Amniotic stem cell (primary cell): ENCODE data around the gene ZFYVE27.

Experiments used
- DNase-seq: peaks from one replicate; lab custom pipeline; 2025; lab: John Stamatoyannopoulos, UW

The ZFYVE27 gene

DNA sequence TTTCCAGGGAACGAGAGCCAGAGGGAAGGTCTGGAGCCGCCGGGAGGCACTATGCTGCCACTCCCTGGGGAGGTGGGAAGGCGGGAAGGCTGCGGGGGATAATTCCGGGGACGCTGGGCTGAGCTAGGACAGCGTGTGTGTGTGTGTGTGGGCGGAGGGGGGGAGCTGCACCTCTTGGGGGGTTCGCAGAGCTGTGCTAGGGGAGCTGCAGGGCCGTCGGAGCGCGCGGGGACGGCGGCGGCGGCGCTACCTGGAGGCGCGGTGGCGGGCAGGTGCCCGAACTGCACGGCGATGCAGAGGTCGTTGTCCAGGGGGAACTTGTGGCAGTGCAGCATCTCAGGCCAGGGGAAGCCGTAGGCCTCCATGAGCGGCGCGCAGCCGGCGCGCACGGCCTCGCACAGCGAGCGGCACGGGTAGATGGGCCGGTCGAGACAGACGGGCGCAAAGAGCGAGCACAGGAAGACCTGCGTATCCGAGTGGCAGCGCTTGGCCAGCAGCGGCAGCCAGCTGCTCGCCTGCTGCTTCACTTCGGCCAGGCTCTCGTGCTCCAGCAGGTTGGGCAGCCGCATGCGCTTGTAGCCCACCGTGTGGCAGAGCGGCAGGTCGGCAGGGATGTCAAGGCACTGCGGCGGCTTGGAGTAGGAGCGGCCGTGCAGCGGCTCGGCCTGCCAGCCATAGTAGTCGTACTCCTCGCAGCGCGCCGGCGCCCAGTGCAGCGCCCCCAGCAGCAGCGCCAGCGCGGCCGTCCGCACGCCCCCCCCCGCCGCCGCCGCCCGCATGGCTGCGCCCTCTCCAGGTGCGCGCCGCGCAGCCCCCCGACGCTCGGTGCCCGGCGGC, 34.3 kb downstream of the ZFYVE27 start:
- DNase-seq, result no peak

DNA sequence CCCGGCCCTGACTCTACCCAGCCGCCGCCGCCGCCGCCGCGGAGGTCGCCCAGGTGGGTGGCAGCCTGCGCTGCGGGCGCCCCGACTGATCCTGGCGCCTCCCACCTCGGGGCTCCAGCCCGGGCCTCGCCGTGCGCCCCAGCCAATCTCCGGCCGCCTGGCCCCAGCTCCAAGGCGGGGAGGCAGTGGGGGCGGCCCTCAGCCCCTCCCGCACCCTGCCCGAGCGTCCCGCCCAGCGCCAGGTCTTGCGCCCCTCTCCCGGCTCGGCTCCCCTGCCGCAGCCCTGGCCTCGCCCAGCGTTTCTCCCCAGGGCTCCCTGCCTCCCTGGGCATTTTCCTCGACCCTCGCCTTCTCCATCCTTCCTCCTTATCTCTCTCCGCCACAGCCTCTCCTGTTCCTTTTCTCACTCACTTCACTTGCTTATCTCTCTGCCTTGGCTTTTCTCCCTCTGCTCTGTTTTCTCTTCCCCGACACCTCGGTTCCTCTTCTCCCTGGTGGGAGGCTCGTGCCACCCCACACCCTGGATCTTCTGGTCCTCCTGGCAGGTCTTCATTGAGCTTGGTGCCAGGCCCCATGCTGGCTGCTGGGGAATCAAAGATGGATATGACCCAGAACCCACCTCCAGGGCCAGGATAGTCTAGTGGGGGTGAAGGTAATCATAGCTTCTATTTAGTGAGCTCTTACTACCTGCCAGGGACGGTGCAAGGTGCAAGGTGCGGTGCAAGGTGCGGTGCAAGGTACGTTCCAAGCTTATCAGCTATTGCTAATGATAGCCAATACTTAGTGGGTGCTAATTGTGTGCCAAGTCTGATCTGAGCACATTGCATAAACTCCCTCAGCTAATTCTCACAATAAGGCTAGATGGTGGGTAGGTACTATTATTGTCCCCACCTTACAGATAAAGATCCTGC, 35.2 kb downstream of the ZFYVE27 start, which contains the start of gene SFRP5:
Gene SFRP5, minus strand, starts transcription at position 87 of the 911 bp plus-strand sequence. CDS start 166 bp downstream, outside the sequence.
- no peak for DNase-seq

DNA sequence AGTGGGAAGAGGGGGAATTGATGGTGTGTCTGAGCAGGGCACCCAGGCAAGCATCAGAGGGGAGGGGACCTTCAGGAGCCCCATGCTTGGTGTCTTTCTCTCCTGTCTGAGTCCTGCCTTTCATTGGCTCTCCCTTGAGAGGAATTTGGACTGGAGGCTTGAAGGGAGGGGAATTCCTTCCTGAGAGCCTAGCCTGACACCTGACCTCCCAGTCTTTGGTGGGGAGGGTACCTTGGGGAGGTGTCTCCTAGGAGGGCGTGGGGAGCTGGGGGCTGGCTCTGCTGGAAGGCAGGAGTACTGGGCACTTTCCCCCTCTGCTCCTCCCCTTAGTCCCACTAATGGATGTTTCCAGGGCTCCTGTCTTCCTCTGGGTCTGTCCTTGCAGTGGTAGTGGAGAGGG, 36.2 kb downstream of the ZFYVE27 start:
- no peak for DNase-seq

DNA sequence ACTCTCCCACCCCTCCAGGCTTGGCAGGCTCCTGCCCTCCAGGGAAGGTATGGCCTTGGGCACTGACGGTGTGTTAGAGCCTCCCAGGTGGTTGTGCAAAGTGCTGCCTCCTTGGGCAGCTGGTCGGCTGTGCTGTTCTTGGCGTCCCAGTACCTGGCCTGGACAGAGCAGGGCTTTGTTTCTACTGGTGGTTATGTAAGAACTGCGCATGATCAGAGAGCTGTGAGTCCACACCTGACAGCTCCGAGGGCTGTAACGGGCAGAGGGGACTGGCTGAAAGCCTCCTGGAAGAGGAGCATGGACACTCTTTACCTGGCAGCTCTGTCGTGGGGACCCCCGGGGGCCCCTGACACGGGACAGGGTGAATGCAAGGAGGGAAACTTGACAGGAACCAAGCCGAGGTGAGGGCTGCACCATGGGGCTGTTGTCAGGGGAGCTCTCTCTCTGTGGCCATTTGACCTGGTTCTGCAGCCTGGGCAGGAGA, 37.9 kb downstream of the ZFYVE27 start:
- DNase-seq, result no peak

DNA sequence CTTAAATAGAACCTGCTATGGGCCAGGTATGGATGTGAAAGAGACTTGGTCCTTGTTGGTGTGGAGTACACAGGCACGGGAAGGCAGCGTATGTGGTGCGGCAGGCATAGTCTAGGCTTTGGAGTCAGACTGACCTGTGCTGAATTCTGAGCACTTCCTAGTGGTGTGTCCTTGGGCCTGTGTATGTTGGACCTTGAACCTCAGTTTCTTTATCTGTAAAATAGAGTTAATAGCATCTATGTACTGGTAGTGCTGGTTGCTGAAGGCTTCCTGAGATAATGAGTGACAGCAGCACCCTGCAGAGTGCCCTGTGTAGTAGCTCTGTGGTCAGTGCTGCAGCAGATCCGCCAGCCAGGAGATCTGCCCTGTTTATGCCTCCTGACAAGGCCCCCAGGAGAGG, 40.2 kb downstream of the ZFYVE27 start:
- DNase-seq, result no peak

DNA sequence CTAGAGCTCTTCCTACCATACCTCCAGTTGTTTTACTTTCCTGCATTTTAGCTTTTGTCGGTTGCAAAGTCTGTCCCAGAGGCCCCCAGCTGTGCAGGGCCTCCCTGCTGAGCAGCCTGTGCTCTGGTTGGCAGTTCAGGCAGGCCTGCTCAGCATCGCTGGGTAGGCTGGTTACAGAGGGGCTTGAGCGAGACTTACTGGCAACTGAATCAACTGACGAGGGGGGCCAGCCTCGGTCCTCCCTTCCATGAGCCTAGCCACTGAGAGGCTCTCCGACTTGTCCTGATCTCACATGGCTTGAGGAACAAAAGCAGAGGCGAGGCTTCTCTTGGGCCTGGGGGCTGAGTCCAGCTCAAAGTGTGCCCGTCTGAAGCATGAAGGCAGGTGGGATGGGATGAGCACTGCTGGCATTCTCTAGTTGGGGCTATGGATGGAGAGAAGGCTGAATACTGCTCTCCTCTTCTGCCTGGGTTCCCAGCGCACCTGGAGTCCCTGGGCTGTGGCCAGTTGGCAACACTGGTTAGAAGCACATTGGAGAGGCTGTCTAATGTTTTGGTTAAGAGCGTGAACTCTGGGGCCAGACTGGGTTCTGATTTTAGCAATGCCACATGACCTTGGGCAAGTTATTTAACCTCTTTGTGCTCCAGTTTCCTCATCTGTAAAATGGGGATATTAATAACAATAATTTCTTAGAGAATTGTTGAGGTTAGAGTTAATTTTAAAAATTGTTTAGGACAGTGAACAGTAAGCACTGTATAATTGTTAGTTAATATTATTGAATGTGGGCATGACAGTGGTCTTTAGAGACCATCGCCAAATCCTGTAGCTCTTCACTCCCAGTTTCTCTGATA, 41.7 kb downstream of the ZFYVE27 start:
- DNase-seq, result no peak

DNA sequence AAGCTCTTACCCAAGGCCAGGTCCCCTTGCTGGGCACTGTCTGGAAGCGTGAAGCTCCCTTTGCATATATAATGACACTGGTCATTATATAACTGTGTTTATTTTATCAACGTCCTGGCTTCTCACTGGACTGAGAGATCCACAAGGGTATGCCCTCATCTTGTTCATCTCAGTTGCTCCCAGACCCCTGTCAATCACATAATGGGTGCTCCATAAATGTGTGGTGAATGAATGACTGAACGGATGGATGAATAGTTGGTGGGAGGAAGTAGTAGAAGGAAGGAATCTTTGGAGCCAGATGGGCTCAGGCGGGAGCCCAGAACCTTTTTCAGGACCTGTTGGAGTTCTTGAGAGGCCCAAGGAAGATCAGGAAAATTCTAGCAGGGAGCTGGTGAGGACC, 42.6 kb downstream of the ZFYVE27 start:
- no peak for DNase-seq

DNA sequence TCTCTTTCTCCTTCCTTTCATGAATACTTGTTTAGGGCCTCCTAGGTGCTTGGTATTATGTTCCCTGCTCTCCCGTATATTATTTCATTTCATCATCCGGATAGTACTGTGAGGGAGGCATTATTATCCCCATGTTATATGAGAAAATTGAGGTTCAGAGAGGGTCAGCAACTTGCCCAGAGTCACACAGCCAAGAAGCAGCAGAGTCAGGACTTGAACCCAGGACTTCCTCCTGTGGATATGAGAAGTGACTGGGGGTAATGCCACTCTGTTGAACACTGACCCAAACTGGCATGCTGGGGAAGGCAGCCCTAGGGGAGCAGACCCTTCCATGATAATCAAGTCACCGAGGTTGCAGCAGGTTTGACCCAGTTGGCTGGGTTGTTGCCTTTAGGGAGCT, 43.0 kb downstream of the ZFYVE27 start:
- DNase-seq, result no peak

DNA sequence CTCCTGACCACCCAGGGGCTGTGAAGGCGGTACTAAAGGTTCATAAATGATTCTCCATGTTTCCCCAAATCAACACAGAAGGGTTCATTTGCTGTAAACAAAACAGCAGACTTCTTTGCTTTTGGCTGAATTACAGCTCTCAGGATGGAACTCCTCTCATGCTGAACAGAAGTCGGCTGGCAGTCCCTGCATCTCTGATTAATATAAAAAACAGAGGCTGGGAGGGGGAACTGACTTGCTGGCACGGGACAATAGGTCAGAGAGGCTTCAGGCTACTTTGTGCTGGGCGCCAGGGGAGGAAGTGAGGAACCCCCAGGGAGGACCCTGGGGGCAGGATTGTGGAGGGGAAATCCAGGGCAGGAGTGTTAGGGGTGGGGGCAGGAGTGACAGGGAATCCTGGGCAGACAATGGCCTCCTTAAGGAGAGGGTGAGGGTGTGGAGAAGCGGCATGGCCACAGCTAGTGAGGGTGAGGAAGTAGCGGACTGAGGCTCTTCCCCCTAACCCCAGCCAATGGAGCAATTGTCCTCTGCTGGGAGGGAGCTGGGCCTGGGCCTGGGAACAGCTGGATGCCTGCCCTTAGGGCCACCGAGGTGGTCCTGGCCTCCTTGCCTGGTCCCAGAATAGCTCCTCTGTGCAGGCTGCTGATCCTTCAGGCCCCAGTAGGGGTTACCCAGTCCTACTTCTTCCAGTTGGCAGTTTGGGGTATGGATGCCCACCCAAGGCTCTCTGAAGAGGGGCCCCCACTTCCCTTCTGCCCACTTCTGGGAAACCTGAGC, 44.1 kb downstream of the ZFYVE27 start:
- no peak for DNase-seq

DNA sequence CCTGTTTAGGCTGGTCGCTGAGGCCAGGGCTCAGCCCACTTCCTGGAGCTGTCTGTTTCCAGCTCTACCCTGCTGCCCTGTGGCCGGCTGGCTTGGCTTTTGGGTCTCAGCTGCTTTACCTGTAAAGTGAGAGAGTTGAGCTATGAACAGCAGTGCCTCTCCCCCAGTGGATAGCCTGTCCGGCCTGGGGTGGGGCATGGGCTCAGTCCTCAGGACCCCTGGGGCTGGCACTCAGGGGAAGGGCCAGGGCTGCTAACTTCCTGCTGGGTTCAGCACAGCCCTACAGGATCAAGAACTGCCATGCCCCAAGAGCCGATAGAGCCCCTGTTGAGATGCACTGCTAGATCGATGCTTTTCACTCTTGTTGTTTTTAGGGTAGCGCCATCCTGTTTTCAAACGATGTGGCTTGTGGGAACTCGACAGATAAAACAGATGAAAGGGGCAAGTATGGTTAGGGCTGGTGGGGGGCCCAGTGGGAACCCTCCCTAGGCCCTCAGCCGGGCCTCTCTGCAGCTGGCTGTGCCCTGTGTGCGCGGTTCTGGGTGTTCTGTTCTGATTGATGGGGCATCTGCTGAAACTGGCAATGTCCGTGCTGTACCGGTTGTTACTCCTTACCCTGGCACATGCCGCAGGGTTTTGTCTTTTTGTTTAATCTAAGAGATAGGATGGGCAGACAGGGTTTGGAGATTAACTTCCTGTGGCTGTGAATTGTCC, 44.8 kb downstream of the ZFYVE27 start:
- no peak for DNase-seq

DNA sequence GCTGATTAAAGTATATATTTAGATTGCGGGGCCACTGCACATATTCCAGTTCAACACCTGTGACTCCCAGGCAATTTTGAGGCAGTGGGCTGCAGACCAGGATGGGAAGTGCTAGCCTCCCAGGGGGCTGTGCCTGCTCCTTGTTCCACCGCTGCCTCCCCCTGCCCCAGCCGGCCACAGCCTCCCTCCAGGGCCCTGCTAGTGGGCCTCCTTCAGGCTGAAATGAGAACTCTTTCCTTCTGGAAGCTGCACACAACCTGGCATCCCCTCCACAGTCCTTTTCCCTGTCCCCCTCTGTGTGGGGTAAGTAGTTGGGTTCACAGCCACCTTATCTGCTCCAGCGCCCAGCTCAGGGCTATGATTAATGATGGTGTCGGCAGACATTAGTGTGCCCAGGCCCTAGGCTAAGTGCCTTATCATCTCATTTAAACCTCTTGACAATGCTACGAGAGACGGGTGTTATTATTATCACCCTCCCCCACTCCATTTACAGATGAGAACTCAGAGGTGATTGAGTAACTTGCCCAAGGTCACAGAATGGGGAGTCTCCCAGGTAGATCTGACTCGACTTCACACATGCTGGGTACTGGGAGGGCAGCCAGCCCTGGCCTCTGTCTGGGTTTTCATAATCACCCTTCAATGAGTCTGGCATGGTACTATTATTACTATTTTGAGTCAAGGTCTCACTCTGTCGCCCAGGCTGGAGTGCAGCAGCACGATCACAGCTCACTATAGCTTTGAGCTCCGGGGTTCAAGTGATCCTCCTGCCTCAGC, 45.7 kb downstream of the ZFYVE27 start:
- DNase-seq, result no peak

DNA sequence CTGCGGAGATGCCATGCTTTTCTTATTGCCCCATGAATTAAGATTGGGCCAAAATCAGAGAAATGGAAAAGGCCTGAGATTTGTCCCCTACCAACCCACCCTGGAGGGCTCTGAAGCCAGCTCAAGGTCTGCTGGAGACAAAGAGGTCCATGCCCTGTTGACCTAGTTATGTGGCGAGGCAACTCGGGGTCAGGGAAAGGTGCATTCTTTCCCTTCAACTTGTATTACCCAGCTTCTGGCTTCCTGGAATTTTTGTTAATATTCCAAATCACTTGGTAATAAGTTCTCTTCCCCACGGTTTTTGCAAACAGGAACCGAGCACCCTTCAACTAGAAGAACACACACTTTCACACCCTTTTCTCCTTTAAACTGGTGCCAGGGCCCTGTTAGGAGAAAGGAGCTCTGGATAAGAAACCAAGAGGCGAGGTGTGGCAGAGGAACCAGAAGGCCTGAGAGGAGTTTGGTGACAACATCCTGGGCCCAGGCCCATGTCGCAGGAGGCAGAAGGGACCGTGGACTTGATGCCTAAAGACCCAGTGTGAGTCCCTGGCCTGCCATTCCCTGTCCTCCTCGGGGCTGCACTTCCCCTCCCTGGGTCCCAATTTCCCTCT, 47.4 kb downstream of the ZFYVE27 start:
- no peak for DNase-seq

DNA sequence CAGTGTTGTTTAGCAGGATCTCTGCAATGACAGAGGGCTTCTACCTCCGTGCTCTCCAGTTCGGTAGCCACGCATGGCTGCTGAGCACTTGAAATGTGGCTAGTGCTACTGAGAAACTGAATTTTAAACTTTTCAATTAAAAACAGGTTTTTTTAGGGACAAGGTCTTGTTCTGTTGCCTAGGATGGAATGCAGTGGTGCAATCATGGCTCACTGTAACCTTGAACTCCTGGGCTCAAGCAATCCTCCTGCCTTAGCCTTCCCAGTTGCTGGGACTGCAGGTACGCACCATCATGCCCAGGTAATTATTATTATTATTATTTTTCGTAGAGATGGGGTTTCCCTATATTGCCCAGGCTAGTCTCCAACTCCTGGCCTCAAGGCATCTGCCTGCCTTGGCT, 48.3 kb downstream of the ZFYVE27 start:
- no peak for DNase-seq

DNA sequence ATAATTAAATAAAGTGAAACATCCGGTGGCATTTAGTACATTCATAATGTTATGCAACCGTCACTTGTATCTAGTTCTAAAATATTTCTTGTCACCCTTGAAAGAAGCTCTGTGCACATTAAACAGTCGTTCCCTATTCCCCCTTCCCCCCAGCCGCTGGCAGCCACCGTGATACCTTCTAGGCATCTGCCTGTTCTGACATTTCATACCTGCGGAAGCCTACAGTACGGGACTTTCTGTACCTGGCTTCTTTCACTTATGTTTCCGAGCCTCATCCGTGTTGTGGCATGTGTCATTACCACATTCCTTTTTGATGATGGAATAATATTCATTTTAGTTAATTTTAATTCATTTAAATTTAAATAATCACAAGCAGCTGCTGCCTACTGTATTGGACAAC, 48.8 kb downstream of the ZFYVE27 start:
- DNase-seq, result no peak

DNA sequence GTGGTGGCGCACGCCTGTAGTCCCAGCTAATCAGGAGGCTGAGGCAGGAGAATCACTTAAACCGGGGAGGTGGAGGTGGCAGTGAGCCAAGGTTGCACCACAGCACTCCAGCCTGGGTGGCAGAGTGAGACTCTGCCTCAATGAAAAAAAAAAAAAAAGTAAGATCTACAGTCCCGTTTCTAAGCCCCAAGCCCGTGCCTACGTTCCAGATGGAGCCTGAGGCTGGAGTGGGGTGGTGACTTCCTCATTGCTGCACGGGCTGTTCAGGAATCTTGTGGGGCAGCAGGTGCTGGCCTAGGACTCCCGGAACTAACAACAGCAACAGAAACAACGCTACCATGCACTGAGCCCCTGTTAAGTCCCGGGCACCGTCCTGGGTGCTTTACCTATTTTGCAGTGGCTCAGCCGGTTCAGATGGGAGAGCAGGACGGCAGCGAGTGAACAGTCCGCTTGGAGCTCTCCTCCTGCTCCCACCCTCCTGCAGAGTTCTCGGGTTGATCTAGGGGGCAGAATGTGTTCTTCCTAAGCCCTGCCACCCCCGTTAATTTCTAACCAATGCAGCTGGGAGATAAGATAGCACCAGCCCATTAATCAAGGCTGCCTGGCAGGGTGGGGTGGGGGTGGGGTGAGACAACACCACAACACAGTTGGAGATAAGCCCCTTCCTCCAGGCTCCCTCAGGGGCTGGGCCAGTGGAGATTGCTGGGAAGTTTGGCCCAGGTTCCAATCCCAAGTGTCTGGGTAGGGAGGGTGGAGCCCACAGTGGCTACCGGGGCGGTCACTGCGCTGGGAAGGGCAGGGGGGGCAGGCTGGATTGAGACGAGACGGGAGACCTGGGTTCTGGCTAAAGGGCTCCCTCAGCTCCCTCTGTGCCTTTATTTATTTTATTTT, 51.9 kb downstream of the ZFYVE27 start:
- no peak for DNase-seq

DNA sequence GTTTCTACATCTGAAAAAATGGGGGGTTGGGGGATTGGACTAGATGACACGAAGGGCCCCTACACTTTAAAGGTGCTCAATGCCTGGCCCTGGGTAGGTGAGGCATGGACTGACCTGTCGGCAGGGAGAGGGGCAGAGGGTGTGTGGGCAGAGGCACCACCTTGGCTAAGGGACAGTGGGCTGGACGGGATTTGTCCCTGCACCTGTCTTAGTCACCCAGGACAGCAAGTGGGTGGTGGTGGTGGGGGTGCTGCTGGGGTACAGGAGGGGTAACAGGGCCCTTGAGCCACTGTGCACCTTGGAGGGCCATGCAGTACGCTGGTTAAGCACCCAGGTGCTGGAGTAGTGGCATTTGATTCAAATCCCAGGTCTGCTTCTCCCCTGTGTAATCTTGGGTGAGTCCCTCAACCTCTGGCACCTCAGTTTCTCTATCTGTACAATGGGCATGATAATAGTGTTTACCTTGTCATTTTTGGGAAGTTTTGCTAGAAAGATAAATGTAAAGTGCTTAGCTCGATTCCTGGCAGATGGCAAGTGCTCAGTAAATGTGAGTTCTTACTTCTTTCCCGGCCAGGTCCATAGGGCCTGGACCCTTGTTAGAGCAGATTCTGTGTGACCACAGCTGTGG, 53.0 kb downstream of the ZFYVE27 start:
- DNase-seq, result no peak

DNA sequence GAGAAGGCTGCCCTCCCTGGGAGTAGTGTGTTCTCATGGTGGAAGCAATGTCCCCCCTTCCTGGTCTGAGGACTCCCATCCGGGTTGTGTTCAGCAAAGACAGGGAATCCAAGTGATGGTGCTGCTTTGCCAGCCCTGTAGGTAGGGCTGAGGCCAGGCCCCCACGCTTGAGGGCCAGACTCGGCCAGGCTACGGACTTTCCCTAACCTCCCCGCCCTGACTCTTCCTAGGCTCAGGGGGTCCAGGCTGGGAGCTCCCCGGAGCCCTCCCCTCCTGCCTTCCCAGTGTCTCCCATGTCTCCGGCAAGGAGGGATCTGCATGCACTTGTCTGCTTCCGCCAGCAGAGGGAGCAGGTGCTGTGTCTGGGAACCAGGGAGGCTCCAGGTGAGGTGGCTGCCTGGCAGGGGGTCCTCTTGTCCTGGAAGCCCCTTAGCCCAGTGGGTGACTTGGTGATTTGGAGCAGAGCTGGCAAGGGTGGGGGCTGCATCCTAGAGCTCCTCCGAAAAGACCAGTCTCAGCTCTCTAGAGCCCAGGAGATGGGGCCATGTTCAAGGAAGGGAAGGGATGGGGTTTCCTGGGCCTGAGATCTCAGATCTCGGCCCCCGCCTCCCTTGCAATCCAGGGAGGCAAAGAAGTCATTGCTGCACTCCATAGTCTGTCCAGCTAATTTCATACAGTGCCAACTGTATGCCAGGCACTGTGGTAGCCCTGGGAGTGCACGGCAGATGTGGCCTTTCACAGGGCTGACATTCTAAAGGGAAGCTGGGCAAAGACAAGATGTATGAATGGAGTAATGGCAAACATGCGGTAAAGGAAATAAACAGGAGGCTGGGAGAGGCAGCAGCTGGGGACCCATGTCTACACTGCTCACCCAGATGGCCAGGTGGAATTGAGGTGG, 55.1 kb downstream of the ZFYVE27 start:
- DNase-seq, result peak; percentile 12
